RWPE1 (cell line): ENCODE measurements around the gene EXPH5.

ENCODE experiments used
- CTCF ChIA-PET: fragments of 350-600 bp; sonication (Branson Sonifier 250); formaldehyde crosslinking; extraction: SDS; loops from one replicate; lab custom pipeline; 2021; lab: Yijun Ruan, JAX
- POLR2A ChIA-PET: fragments of 400-600 bp; formaldehyde crosslinking; extraction: SDS; loops from one replicate; lab custom pipeline; 2020; ENCODE audit warnings: antibody characterized with exemption; ENCODE audit not compliant: low non-redundant PET; lab: Yijun Ruan, JAX
- DNase-seq: peaks from one replicate; pipeline ENCODE4 v3.0.0; 2012; ENCODE audit warnings: low spot score
- H3K27ac ChIP-seq: fragments of 450-650 bp; 2 replicates; pipeline ENCODE4 v1.5.1; 2017
- TF ChIP-seq, protein P1 (sequence below): fragments of 450-650 bp; conservative IDR thresholded peaks from 2 replicates; pipeline ENCODE4 v1.5.1; 2017; ENCODE audit warnings: low read depth, mild to moderate bottlenecking

The EXPH5 gene

GRCh38 chr11:108483163-108483562 lies 110.4 kb downstream of the EXPH5 start:
- ChIA-PET POLR2A (no interaction called here), CTCF (no interaction called here)
- TF ChIP-seq, protein P1, sequence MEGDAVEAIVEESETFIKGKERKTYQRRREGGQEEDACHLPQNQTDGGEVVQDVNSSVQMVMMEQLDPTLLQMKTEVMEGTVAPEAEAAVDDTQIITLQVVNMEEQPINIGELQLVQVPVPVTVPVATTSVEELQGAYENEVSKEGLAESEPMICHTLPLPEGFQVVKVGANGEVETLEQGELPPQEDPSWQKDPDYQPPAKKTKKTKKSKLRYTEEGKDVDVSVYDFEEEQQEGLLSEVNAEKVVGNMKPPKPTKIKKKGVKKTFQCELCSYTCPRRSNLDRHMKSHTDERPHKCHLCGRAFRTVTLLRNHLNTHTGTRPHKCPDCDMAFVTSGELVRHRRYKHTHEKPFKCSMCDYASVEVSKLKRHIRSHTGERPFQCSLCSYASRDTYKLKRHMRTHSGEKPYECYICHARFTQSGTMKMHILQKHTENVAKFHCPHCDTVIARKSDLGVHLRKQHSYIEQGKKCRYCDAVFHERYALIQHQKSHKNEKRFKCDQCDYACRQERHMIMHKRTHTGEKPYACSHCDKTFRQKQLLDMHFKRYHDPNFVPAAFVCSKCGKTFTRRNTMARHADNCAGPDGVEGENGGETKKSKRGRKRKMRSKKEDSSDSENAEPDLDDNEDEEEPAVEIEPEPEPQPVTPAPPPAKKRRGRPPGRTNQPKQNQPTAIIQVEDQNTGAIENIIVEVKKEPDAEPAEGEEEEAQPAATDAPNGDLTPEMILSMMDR, result no peak
- no peak for DNase-seq
- no peak overlapping the region for H3K27ac ChIP-seq

DNA sequence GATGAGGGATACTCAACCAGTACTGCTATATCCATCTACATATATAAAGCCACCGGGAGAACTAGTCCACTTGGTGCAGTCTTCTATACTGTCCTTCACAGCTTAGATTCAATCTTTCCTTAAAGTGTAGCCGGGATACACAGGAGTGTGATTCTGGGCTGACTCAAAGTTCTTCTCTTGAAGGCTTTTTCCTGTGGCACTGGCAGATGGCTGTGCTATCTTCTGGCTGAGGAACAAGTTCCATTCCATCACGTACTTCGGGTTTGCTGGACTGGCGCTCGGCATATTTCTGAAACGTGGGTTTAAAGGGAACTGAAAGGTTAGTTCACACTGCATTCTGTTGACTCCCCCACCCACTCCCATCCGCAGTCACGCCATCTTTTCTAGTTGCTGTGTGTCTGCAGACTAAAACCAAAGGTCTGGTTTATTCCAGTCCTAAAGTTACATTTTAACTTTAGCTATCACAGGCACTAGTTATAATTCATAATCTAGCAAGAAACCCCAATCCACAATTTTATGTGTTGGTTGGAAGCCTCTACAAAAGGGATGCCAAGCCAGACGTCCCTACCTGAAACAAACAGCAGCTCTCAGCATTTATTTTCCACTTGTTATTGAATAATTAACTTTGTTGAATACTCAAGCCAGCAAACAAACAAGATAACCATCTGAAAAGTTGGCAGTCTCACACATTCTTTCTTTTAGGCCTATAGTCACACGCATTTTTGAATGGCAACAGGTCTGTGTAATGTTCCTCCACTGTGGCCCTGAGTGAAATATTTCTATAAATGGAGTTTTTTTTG lies 118.7 kb downstream of the EXPH5 start:
- TF ChIP-seq, protein P1, result no peak
- ChIA-PET CTCF (no interaction called here), POLR2A (no interaction called here)
- DNase-seq, result no peak
- H3K27ac ChIP-seq, result no peak overlapping the region

DNA sequence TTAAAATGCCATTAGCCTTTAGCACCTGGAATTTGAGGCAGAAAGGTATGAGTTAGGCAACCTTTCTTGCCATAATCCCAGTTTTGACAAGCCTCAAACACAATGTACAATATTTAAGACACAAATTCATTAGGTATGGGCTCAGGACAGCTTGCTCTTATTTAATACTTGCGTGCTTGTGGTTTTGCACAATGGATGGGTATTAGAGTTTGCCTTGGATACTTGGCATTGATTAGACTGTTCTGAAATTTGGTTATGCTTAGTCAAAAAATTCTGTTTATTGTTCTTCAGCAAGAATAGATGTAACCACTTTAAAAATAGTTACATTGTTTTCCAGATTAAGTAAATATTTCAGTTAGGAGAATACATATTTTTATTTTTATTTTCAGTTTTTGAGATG lies 120.9 kb downstream of the EXPH5 start:
- peak overlapping the region; percentile 70 for H3K27ac ChIP-seq
- POLR2A ChIA-PET, result no interaction called here
- DNase-seq, result no peak
- TF ChIP-seq, protein P1, result no peak
- CTCF ChIA-PET, result no interaction called here

DNA sequence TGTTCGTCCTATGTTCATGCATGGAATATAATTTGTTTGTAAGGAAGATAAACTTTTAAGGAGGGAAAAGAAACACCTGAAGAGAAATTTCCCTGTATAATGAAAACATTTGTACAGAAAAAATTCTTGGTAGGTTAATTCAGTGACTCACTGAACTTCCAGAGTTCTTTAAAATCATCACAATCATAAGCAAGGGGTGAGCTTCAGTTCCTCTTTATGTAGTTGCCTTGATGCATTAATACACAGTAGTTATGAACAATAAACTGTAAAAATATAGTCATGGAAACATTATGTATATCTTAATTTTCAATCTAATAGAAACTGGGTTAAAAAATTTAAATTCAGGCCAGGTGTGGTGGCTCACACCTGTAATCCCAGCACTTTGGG lies 125.1 kb downstream of the EXPH5 start:
- TF ChIP-seq, protein P1, result no peak
- ChIA-PET CTCF (no interaction called here), POLR2A (no interaction called here)
- H3K27ac ChIP-seq, result no peak overlapping the region
- DNase-seq, result no peak

DNA sequence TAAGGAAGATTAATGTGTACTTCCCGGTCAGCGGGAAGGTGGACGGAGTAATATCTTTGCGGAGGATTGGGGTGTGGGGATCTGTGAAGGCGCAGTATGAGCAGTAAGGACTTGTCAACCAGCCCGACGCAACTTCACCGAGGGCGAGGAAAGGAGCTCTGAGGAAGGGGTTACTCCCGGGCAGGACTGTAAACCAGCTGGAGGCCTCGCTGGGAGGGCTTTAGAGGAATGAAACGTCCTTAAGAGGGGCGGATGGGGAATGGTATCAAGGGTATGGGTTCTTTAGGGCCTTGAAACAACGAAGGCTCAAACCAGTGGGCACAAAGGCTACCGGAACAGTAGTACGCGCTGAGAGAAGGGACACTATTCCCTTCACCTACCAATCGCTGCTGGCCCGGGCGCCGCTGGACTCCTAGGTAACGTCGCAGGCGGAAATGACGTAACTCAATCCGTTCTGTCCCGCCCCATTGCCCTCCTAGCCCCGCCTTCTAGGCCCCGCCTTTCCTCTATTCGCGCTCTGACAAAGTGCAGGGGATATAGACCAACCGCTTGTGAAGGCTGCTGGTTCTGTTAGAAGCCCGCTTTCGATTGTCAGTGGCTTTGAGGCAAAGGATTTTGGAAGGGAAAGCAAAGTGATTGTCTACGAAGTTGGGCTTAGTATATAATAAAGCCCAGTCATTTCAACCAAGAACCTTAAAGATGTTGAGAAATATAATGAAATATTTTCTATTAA lies 126.3 kb downstream of the EXPH5 start, which contains the start of gene C11orf65:
TSS of gene C11orf65 (minus strand) at position 439 of the 733 bp plus-strand sequence. CDS start 5,970 bp downstream, outside the sequence.
- TF ChIP-seq, protein P1, result no peak
- peak; percentile 94 for DNase-seq
- peak within 1 kb of the TSS; percentile 93 for H3K27ac ChIP-seq
- ChIA-PET POLR2A (interaction anchor here (0.6 to 1.0 kb wide), 2 partner anchors 30 to 348 kb away, joined by 3 to 6 read pairs; partner anchors contain the start of gene POGLUT3), CTCF (interaction anchor here (0.5 kb wide), 1 partner anchor 42 kb away, joined by 3 read pairs; no protein-coding TSS in a partner anchor)

DNA sequence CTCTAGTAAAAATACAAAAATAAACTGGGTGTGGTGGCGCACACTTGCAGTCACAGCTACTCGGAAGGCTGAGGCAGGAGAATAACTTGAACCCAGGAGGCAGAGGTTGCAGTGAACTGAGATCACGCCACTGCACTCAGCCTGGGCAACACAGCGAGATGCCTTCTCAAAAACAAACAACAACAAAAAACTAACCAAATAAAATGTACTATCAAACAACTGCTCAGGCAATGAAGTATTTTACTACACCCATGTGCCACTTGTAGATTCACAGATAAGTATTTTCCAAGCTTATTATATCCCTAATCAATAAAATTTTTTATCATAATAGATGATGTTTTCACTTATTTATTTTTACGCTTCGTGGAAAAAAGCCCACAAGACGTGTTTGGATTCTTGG lies 127.2 kb downstream of the EXPH5 start:
- DNase-seq, result no peak
- TF ChIP-seq, protein P1, result no peak
- H3K27ac ChIP-seq, result peak overlapping the region; percentile 93
- ChIA-PET CTCF (no interaction called here), POLR2A (interaction anchor here (1.0 kb wide), 1 partner anchor 31 kb away, joined by 6 read pairs; the partner anchor contains the start of gene POGLUT3)
